HepG2 (cell line): ENCODE measurements around the gene ROS1. TPM values are rescaled to one million over a fixed set of nuclear protein-coding genes. Genes with fewer than 3 reads are reported as not detected.
A peak's percentile ranks its signal among the peaks of the same experiment; 100 is the strongest.

Experiments
- ATAC-seq: fragments of 200-7000 bp; cut with Tn5 transposase; 3 replicates; pipeline ENCODE4 v1.9.1; 2020; ENCODE audit warnings: mild to moderate bottlenecking, moderate library complexity
- Bru-seq: library from RNA; stranded (reverse); fragments of 400-500 nt; gene quantifications from one replicate; lab custom pipeline; 2021; lab: Mats Ljungman, UMichigan
- BruChase-seq, 2 experiments: library from RNA; stranded (reverse); fragments of 400-500 nt; gene quantifications; one replicate each; lab custom pipeline; 2021; lab: Mats Ljungman, UMichigan
- BruUV-seq: library from RNA; stranded (reverse); fragments of 400-500 nt; replicated peaks from 2 replicates; lab custom pipeline; 2021; lab: Mats Ljungman, UMichigan
- CTCF ChIA-PET: fragments of 300-600 bp; formaldehyde crosslinking; extraction: SDS; loops from one replicate; lab custom pipeline; 2021; ENCODE audit warnings: low total read pairs, inconsistent platforms, low intra/inter-chr PET ratio; lab: Yijun Ruan, JAX
- POLR2A ChIA-PET: fragments of 350-600 bp; sonication (Branson Sonifier 250); formaldehyde crosslinking; loops from one replicate; lab custom pipeline; 2020; ENCODE audit warnings: antibody characterized with exemption, inconsistent platforms; lab: Yijun Ruan, JAX
- DNase-seq: peaks from one replicate; pipeline ENCODE4 v3.0.0-alpha.2; 2015; ENCODE audit warnings: low spot score
- FAIRE-seq: peaks from 3 replicates; lab custom pipeline; 2011; peaks lifted over from hg19 to GRCh38; lab: Jason Lieb, UNC
- H2AFZ ChIP-seq: one replicate; pipeline ENCODE4 v1.6.1; 2011; ENCODE audit warnings: low read length, inconsistent platforms
- H3K27ac ChIP-seq: fragments of 300-600 bp; 3 replicates; pipeline ENCODE4 v1.8.0; 2011; ENCODE audit warnings: mixed run types, mild to moderate bottlenecking, mixed read lengths, low read length, inconsistent platforms; ENCODE audit not compliant: insufficient read depth; ENCODE audit errors: extremely low read length
- H3K27me3 ChIP-seq, 2 experiments: fragments of 200-600 bp in 1 of 2; 2 replicates in 1 of 2; 3 replicates in 1 of 2; pipeline versions ENCODE4 v1.6.0 to v1.8.0; 2011; ENCODE audit warnings: low read length in 2 of 2, mild to moderate bottlenecking in 2 of 2, moderate library complexity in 2 of 2, inconsistent platforms in 1 of 2; ENCODE audit not compliant: insufficient read depth in 2 of 2, control insufficient read depth in 1 of 2
- H3K36me3 ChIP-seq, 2 experiments: fragments of 200-600 bp in 1 of 2; replicated peaks in 1 of 2; 2 replicates in 1 of 2; 3 replicates in 1 of 2; pipeline versions ENCODE4 v1.5.1 to v1.8.0; 2011; ENCODE audit warnings: low read length in 2 of 2, inconsistent platforms in 1 of 2; ENCODE audit not compliant: insufficient read depth in 2 of 2, control insufficient read depth in 1 of 2
- H3K4me1 ChIP-seq: 2 replicates; pipeline ENCODE4 v1.5.1; 2012; ENCODE audit warnings: low read length, inconsistent platforms; ENCODE audit not compliant: insufficient read depth
- H3K4me2 ChIP-seq: 2 replicates; pipeline ENCODE4 v1.6.0; 2011; ENCODE audit warnings: low read depth, low read length, inconsistent platforms
- H3K4me3 ChIP-seq, 3 experiments: fragments of 200-600 bp in 1 of 3; sonication (generic), shearing (Covaris generic) in 1 of 3; replicated peaks in 1 of 3; 2 replicates each; pipeline ENCODE4 v1.5.1; 2011 to 2016; ENCODE audit warnings: low read length in 3 of 3, inconsistent platforms in 2 of 3, low read depth in 2 of 3, mild to moderate bottlenecking in 2 of 3, control low read depth in 1 of 3, mixed read lengths in 1 of 3; ENCODE audit not compliant: insufficient read depth in 1 of 3
- H3K79me2 ChIP-seq: one replicate; pipeline ENCODE4 v1.6.1; 2011; ENCODE audit warnings: low read length, inconsistent platforms; ENCODE audit not compliant: insufficient read depth
- H3K9ac ChIP-seq: 2 replicates; pipeline ENCODE4 v1.6.0; 2011; ENCODE audit warnings: mild to moderate bottlenecking, low read depth, low read length, inconsistent platforms; ENCODE audit not compliant: insufficient read depth
- H3K9me3 ChIP-seq: 2 replicates; pipeline ENCODE4 v1.5.1; 2012; ENCODE audit warnings: mild to moderate bottlenecking, low read length
- H4K20me1 ChIP-seq: 2 replicates; pipeline ENCODE4 v1.6.0; 2011; ENCODE audit warnings: inconsistent platforms, mild to moderate bottlenecking, low read length, moderate library complexity; ENCODE audit not compliant: insufficient read depth
- HOXA5 ChIP-seq: sonication (generic); formaldehyde crosslinking; IDR thresholded peaks from 2 replicates; pipeline ENCODE4 v1.4.0; 2020; ENCODE audit warnings: missing genetic modification reagents
- TARDBP ChIP-seq: sonication (generic); formaldehyde crosslinking; IDR thresholded peaks from 2 replicates; pipeline ENCODE4 v1.8.0; 2022; ENCODE audit warnings: mild to moderate bottlenecking, missing genetic modification reagents
- ZFP41 ChIP-seq: sonication (generic); formaldehyde crosslinking; IDR thresholded peaks from 2 replicates; pipeline ENCODE4 v1.4.0; 2020; ENCODE audit warnings: mild to moderate bottlenecking, missing genetic modification reagents, borderline replicate concordance
- ZNF138 ChIP-seq: sonication (generic); formaldehyde crosslinking; IDR thresholded peaks from 2 replicates; pipeline ENCODE4 v1.5.0; 2020; ENCODE audit warnings: mild to moderate bottlenecking, low read depth, missing genetic modification reagents
- ZNF749 ChIP-seq: sonication (generic); formaldehyde crosslinking; IDR thresholded peaks from 2 replicates; pipeline ENCODE4 v1.8.0; 2022; ENCODE audit warnings: mild to moderate bottlenecking, missing genetic modification reagents, moderate library complexity, borderline replicate concordance
- ZNF850 ChIP-seq: sonication (generic); formaldehyde crosslinking; conservative IDR thresholded peaks from 2 replicates; pipeline ENCODE4 v1.9.0; 2021; ENCODE audit warnings: mild to moderate bottlenecking, missing genetic modification reagents
- WGBS: methylation state at CpG from one replicate; pipeline ENCODE4 v1.1.6; 2017; ENCODE audit warnings: low lambda C conversion rate; 5-methylcytosine and 5-hydroxymethylcytosine counted together
- in situ Hi-C: cut with HindIII; loops from 2 replicates; pipeline ENCODE4 v1.10.0; 2017; ENCODE audit warnings: low pct_unique_long_range_greater_than_20kb; ENCODE audit not compliant: extremely low pct_ligation_motif_present
- intact Hi-C: fragments of 100-400 bp; cut with micrococcal nuclease; formaldehyde crosslinking; loops from one replicate; pipeline ENCODE4 v1.10.0; 2022; ENCODE audit not compliant: unreplicated experiment
- long read RNA-seq, 2 experiments: library from RNA in 1 of 2; library from polyadenylated mRNA in 1 of 2; stranded (forward) in 1 of 2; unstranded in 1 of 2; transcript quantifications; one replicate each; pipeline ENCODE4 v2.0.0, GENCODE V29; 2019 to 2022
- polyA minus RNA-seq, 3 experiments: library from RNA; depleted of rRNA, polyadenylated mRNA; stranded (reverse); fragments of >200 nt; gene quantifications; 2 replicates each; pipeline ENCODE4 v1.2.3, GENCODE V29; 2011; ENCODE audit warnings: low replicate concordance in 1 of 3
- polyA plus RNA-seq, 8 experiments: library from polyadenylated mRNA; depleted of rRNA in 3 of 8; stranded (reverse) in 7 of 8; unstranded in 1 of 8; fragments of >200 nt; fragmentation: Illumina TruSeq in 4 of 8; extraction: Trizol in 4 of 8; gene quantifications; 2 replicates each; pipeline versions ENCODE4 v1.2.1 to v1.2.3, GENCODE V29; 2011 to 2016; ENCODE audit warnings: low read depth in 4 of 8, missing spikeins in 1 of 8, mixed read lengths in 1 of 8; ENCODE audit not compliant: insufficient read depth in 1 of 8
- total RNA-seq, 5 experiments: library from RNA; depleted of rRNA; stranded (reverse); fragments of >200 nt; fragmentation: Illumina TruSeq; extraction: Trizol; gene quantifications; 2 replicates each; pipeline ENCODE4 v1.2.3, GENCODE V29; 2016; ENCODE audit warnings: low read depth in 1 of 5

ROS1 gene
- not detected in 2 replicates for total RNA-seq (2016; rRNA removed; fragmentation: Illumina TruSeq; extraction: Trizol)
- total RNA-seq (2016; cell fraction: cytosol; rRNA removed; fragmentation: Illumina TruSeq; extraction: Trizol; ENCODE audit: low read depth), result not detected in 2 replicates
- 0.02 TPM in 1 of 2 replicates, not detected in the other for total RNA-seq (2016; cell fraction: insoluble cytoplasmic fraction; rRNA removed; fragmentation: Illumina TruSeq; extraction: Trizol)
- total RNA-seq (2016; cell fraction: membrane; rRNA removed; fragmentation: Illumina TruSeq; extraction: Trizol), result not detected in 2 replicates
- total RNA-seq (2016; cell fraction: nucleus; rRNA removed; fragmentation: Illumina TruSeq; extraction: Trizol), result not detected in 2 replicates
- not detected in 2 replicates for polyA plus RNA-seq (2011; rRNA removed)
- polyA plus RNA-seq (2011; cell fraction: cytosol; rRNA removed), result not detected in 2 replicates
- polyA plus RNA-seq (2011; cell fraction: nucleus; rRNA removed), result 0.02 TPM in 1 of 2 replicates, not detected in the other
- not detected in 2 replicates for polyA plus RNA-seq (2012)
- polyA plus RNA-seq (2016; cell fraction: cytosol; fragmentation: Illumina TruSeq; extraction: Trizol; ENCODE audit: low read depth), result not detected in 2 replicates
- not detected in 2 replicates for polyA plus RNA-seq (2016; cell fraction: insoluble cytoplasmic fraction; fragmentation: Illumina TruSeq; extraction: Trizol; ENCODE audit: low read depth)
- not detected in 2 replicates for polyA plus RNA-seq (2016; cell fraction: membrane; fragmentation: Illumina TruSeq; extraction: Trizol; ENCODE audit: low read depth)
- not detected in 2 replicates for polyA plus RNA-seq (2016; cell fraction: nucleus; fragmentation: Illumina TruSeq; extraction: Trizol; ENCODE audit: insufficient read depth, low read depth)
- not detected in 2 replicates for polyA minus RNA-seq (2011; rRNA and poly(A)+ RNA removed; ENCODE audit: low replicate concordance)
- polyA minus RNA-seq (2011; cell fraction: cytosol; rRNA and poly(A)+ RNA removed), result not detected in 2 replicates
- under 0.01 TPM in 1 of 2 replicates, not detected in the other for polyA minus RNA-seq (2011; cell fraction: nucleus; rRNA and poly(A)+ RNA removed)
- Bru-seq, nascent RNA, result percentile 5 among the genes with signal in this experiment
- percentile 9 among the genes with signal in this experiment for BruChase-seq, experiment 1, labeled RNA remaining after a 6-hour chase
- BruChase-seq, experiment 2, labeled RNA remaining after a 2-hour chase, result percentile 3 among the genes with signal in this experiment
- long read RNA-seq, experiment 1, result 0 reads
- long read RNA-seq, experiment 2, result 0 reads

DNA sequence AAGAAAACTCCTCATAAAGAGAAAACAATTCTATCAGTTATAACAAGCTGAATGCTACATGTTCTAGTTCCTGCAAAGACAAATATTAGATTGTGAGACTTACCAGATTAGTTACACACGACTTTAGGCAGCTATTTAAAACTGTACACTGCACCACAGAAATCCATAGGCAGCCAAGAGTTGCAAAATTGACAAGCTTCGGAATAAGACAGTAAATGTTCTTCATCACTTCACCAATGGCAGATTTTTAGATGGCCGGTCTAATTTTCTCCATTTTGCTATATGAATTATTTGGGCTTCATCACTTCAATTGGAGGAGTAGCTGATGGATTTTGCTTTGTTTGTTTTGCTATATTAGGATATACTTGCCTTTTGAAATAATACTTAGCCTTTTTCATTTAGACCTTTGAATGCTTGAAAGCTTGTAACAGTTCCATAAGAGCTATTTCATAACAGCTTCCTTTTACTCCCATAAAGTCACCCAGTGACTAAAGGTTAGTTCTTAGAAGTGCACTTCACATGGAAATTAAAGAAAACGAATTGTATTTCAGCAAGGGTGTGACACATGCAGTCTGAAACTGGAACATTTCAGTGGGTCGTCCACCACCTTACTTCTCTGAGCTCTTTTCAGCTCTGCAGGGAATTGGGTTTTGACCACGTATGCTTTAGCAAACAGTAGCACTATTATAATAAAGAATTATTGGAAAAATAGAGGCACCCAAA lies at the start of gene ROS1:
ROS1 (minus strand) TSS at position 512 of the 723 bp plus-strand sequence; CDS start at position 226, 286 bp downstream.
- H2AFZ ChIP-seq, result peak within 1 kb of the TSS; percentile 52
- DNase-seq (no peak), FAIRE-seq (no peak), ATAC-seq (no peak)
- no peaks in the 10 kb centered on the region for H4K20me1 ChIP-seq
- no peaks in the 10 kb centered on the region for H3K36me3 ChIP-seq
- no peak within 1 kb of the TSS for H3K27ac ChIP-seq
- ChIA-PET POLR2A (no interaction called here), CTCF (no interaction called here)
- no peaks in the 10 kb centered on the region for H3K79me2 ChIP-seq
- H3K4me2 ChIP-seq, result no peak within 1 kb of the TSS
- no peaks in the 10 kb centered on the region for H3K27me3 ChIP-seq
- no peak within 1 kb of the TSS for H3K4me3 ChIP-seq
- H3K4me1 ChIP-seq, result no peaks in the 10 kb centered on the region
- in situ Hi-C loops, result no loop called here
- TF ChIP-seq ZNF850 (CRISPR knock-in tag), result no peak
- TF ChIP-seq ZNF138 (CRISPR knock-in tag), result no peak
- TF ChIP-seq TARDBP (CRISPR knock-in tag), result no peak
- TF ChIP-seq ZFP41 (CRISPR knock-in tag), result no peak
- TF ChIP-seq ZNF749 (CRISPR knock-in tag), result no peak
- TF ChIP-seq HOXA5 (CRISPR knock-in tag), result no peak
- intact Hi-C loops, result no loop called here
- BruUV-seq, result no TSS peak
- no peak within 1 kb of the TSS for H3K9ac ChIP-seq
- no peaks in the 10 kb centered on the region for H3K9me3 ChIP-seq
- 16% methylated on average over 6 of the region's 6 CpGs for WGBS
